OCI-LY1 (cell line): ENCODE data around the gene CKB.
"Not testable (repeated sequence)": the region's sequence is repeated elsewhere in the genome, so short reads cannot be mapped to it uniquely, and the experiment has no call there.

ENCODE experiments used
- H2AFZ ChIP-seq: fragments of 200-600 bp; sonication (generic), shearing (Covaris generic); 2 replicates; pipeline ENCODE4 v1.6.0; 2014; ENCODE audit warnings: antibody characterized with exemption, mild to moderate bottlenecking, low read length
- H3F3A ChIP-seq: fragments of 200-600 bp; sonication (generic), shearing (Covaris generic); 2 replicates; pipeline ENCODE4 v1.6.0; 2014; ENCODE audit warnings: mild to moderate bottlenecking, antibody characterized with exemption, low read length, moderate library complexity; ENCODE audit not compliant: insufficient read depth
- H3K27ac ChIP-seq: fragments of 200-600 bp; sonication (generic); 2 replicates; pipeline ENCODE4 v1.5.1; 2014; ENCODE audit warnings: low read length, mixed run types, mild to moderate bottlenecking, low read depth; ENCODE audit not compliant: poor library complexity, severe bottlenecking
- H3K27me3 ChIP-seq: fragments of 200-600 bp; sonication (generic); 2 replicates; pipeline ENCODE4 v1.6.0; 2014; ENCODE audit warnings: antibody characterized with exemption, mild to moderate bottlenecking, low read length, moderate library complexity; ENCODE audit not compliant: insufficient read depth
- H3K36me3 ChIP-seq: fragments of 200-600 bp; sonication (generic); 2 replicates; pipeline ENCODE4 v1.6.1; 2014; ENCODE audit warnings: mild to moderate bottlenecking, antibody characterized with exemption, low read length, moderate library complexity, mixed read lengths; ENCODE audit not compliant: insufficient read depth
- H3K4me1 ChIP-seq: fragments of 200-600 bp; sonication (generic); 2 replicates; pipeline ENCODE4 v1.5.1; 2014; ENCODE audit warnings: mild to moderate bottlenecking, low read length, moderate library complexity; ENCODE audit not compliant: insufficient read depth, severe bottlenecking
- H3K4me2 ChIP-seq: fragments of 200-600 bp; sonication (generic), shearing (Covaris generic); 2 replicates; pipeline ENCODE4 v1.6.1; 2014; ENCODE audit warnings: low read length
- H3K4me3 ChIP-seq: fragments of 200-600 bp; sonication (generic); 2 replicates; pipeline ENCODE4 v1.5.1; 2014; ENCODE audit warnings: low read length, low read depth, mild to moderate bottlenecking, mixed read lengths; ENCODE audit not compliant: poor library complexity, severe bottlenecking
- H3K79me2 ChIP-seq: fragments of 200-600 bp; shearing (Covaris generic); 2 replicates; pipeline ENCODE4 v1.6.1; 2016; ENCODE audit warnings: mixed run types, low read length, mixed read lengths; ENCODE audit not compliant: insufficient read depth
- H3K9ac ChIP-seq: fragments of 200-600 bp; sonication (generic), shearing (Covaris generic); 2 replicates; pipeline ENCODE4 v1.6.1; 2014; ENCODE audit warnings: mild to moderate bottlenecking, low read length, mixed read lengths
- H3K9me2 ChIP-seq: fragments of 200-600 bp; sonication (generic), shearing (Covaris generic); 2 replicates; pipeline ENCODE4 v1.6.1; 2014; ENCODE audit warnings: low read depth, mild to moderate bottlenecking, low read length, mixed read lengths
- H3K9me3 ChIP-seq: fragments of 200-600 bp; shearing (Covaris generic); 2 replicates; pipeline ENCODE4 v1.6.1; 2014; ENCODE audit warnings: low read length, mixed read lengths
- H4K20me1 ChIP-seq: fragments of 200-600 bp; sonication (generic), shearing (Covaris generic); 2 replicates; pipeline ENCODE4 v1.6.0; 2016; ENCODE audit warnings: mild to moderate bottlenecking, low read length; ENCODE audit not compliant: insufficient read depth
- CTCF ChIP-seq: fragments of 200-600 bp; sonication (generic), shearing (Covaris generic); IDR thresholded peaks from 2 replicates; pipeline ENCODE4 v1.5.1; 2017; ENCODE audit warnings: mild to moderate bottlenecking, antibody characterized with exemption, low read length, moderate library complexity, mixed read lengths
- EZH2 ChIP-seq: fragments of 200-600 bp; sonication (generic), shearing (Covaris generic); IDR thresholded peaks from 2 replicates; pipeline ENCODE4 v1.8.0; 2017; ENCODE audit warnings: borderline replicate concordance, mixed run types, mild to moderate bottlenecking, antibody characterized with exemption, low read length, moderate library complexity, mixed read lengths

Gene CKB

GRCh38 chr14:103514596-103515421 is 7.8 kb downstream of the CKB start:
- Histone ChIP-seq H3K4me2 (no peak overlapping the region), H3K9me3 (no peaks in the 10 kb centered on the region), H3K27me3 (no peaks in the 10 kb centered on the region), H2AFZ (no peak overlapping the region), H3K9ac (no peak overlapping the region), H3F3A (no peaks in the 10 kb centered on the region), H3K4me1 (no peaks in the 10 kb centered on the region), H3K79me2 (no peaks in the 10 kb centered on the region), H3K9me2 (no peaks in the 10 kb centered on the region), H3K27ac (no peak overlapping the region), H3K36me3 (no peaks in the 10 kb centered on the region), H4K20me1 (no peaks in the 10 kb centered on the region), H3K4me3 (no peak overlapping the region)
- TF ChIP-seq CTCF (no peak), EZH2 (no peak)

GRCh38 chr14:103512701-103513611 is 9.7 kb downstream of the CKB start:
- Histone ChIP-seq H2AFZ (no peak overlapping the region), H3K9me3 (no peaks in the 10 kb centered on the region), H3K36me3 (no peaks in the 10 kb centered on the region), H3K9ac (no peak overlapping the region), H3K4me2 (no peak overlapping the region), H3K27me3 (no peaks in the 10 kb centered on the region), H3K4me3 (no peak overlapping the region), H3K4me1 (no peaks in the 10 kb centered on the region), H3K27ac (no peak overlapping the region), H4K20me1 (no peaks in the 10 kb centered on the region), H3K9me2 (no peaks in the 10 kb centered on the region), H3F3A (no peaks in the 10 kb centered on the region), H3K79me2 (no peaks in the 10 kb centered on the region)
- TF ChIP-seq EZH2 (no peak), CTCF (no peak)

GRCh38 chr14:103512180-103512579 is 10.4 kb downstream of the CKB start:
- H2AFZ ChIP-seq, H3K9ac ChIP-seq, H3K4me3 ChIP-seq, H3K79me2 ChIP-seq, H3K4me2 ChIP-seq, H3K27ac ChIP-seq, H3F3A ChIP-seq, H3K36me3 ChIP-seq, H4K20me1 ChIP-seq, H3K27me3 ChIP-seq, H3K9me2 ChIP-seq, H3K4me1 ChIP-seq, H3K9me3 ChIP-seq: not testable (repeated sequence)
